Measurements from ENCODE around the gene SLC10A3. TPM values are rescaled to one million over a fixed set of nuclear protein-coding genes. Genes with fewer than 3 reads are reported as not detected.
"Not testable (repeated sequence)": the region's sequence is repeated elsewhere in the genome, so short reads cannot be mapped to it uniquely, and the experiment has no call there.

The SLC10A3 gene
- total RNA-seq, 1 donor from 2014 or later: 23.4 TPM

DNA sequence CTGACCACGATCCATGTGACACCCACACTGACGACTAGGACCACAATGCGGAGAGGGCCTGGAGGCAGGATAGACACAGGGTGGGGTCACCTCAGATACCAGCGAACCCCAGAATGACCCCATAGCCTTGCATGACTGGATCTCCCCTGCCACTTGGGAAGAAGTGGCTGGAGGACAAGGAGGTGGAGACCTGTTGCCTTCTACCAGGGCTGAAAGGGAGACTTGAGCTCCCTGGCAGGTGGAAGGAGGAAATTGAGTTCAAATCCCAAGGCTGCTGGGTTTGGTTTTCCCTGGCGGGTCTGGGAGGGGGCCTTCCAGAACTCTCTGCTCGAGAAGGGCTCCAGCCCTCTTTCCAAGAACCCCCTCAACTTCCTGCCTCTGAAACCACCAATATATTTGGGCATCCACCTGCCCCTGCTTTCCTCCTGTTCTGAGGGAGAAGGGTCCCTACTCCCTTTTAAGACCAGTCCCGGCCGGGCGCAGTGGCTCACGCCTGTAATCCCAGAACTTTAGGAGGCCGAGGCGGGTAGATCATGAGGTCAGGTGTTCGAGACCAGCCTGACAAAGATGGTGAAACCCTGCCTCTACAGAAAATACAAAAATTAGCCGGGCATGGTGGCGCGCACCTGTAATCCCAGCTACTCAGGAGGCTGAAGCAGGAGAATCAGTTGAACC, 22.6 kb upstream of the SLC10A3 start:
- intact Hi-C loops (cut with micrococcal nuclease): loop anchor here (10.0 kb wide), 1 partner anchor 788 kb away; the partner anchor contains the start of genes ABCD1 and BCAP31

DNA sequence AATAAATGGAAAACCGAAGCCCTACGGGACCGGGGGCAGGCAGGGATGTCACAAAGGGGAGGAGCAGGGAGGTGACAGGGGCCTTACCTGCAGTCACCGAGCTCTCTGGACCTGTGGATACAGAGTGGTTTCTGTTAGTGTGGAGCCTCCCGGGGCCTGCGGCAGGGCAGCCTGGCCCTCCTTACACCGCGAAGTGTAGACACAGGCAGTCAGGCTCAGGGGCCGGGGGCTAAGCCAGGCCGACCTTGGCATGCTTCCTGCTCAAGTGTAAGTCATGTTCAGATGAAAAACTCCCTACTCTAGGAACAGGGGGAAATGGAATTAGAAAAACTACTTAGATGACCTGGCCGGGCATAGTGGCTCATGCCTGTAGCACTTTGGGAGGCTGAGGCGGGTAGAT, 21.3 kb upstream of the SLC10A3 start:
- intact Hi-C loops (cut with micrococcal nuclease): loop anchor here (10.0 kb wide), 1 partner anchor 787 kb away; the partner anchor contains the start of genes ABCD1 and BCAP31

- intact Hi-C loops (cut with micrococcal nuclease): no loop called here
These were observed 19.0 kb upstream of the SLC10A3 start for GRCh38 chrX:154509455-154509854.

- intact Hi-C loops (cut with micrococcal nuclease): no loop called here
These were observed 17.9 kb upstream of the SLC10A3 start for GRCh38 chrX:154508384-154508745.

GRCh38 chrX:154507673-154508383, 17.4 kb upstream of the SLC10A3 start:
- intact Hi-C loops (cut with micrococcal nuclease): no loop called here

DNA sequence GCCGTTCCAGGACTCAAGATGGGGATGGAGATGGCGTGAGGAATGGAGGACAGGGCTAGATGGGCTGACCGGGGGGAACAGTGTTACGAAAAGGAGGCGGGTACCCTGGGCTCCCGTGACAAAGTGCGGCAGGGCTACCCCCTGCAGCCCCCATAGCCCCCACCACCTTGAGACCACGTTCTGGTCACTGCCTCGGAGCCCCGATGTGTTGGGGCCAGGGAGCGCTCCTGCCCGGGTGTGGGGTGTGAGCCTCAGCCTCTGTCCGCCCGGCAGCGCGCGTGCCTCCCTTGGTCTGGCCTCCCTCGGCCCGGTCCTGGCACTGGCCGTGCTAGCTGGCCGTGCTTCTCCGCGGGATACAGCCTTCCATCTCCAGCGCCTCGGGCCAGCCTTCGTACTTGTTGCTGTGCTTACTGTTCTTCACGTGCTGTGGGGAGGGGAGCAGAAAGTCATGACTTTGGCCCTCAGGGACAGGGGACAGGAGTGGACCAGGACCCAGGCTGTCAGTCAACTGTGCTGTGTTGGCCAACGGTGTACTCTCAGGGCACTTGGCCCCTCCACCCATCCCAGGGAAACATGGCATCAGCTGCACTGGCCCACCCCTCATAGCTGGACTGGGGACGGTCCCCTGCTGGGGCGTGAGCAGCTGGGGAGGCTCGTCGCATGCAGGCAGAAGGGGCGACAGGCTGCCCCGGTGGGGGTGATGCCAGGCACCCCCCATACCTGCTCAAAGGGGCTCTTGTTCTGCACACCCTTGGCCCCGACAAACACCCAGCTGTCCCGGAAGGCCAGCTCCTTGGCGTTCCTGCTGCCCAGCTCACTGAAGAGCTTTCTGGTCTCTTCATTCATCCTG, 16.3 kb upstream of the SLC10A3 start:
- intact Hi-C loops (cut with micrococcal nuclease): no loop called here

- intact Hi-C loops (cut with micrococcal nuclease): no loop called here
These were observed 15.3 kb upstream of the SLC10A3 start for GRCh38 chrX:154505734-154506133.

GRCh38 chrX:154502989-154503388, 12.6 kb upstream of the SLC10A3 start:
- intact Hi-C loops (cut with micrococcal nuclease): no loop called here

DNA sequence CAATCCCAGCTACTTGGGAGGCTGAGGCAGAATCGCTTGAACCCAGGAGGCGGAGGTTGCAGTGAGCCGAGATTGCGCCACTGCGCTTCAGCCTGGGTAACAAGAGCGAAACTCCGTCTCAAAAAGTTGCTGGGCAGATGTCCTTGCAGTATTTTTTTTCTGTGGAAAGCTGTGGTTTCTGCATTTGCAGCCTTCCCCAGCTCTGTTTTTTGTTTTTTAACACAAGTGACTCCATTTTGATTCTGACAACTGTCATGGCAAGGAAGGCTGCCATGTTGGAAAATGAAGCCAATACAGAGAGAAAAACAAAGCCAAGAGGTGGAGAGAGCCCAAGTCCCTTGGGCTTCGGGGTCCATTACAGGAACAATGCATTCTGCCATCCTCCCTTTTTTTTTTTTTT, 11.7 kb upstream of the SLC10A3 start:
- intact Hi-C loops (cut with micrococcal nuclease): no loop called here

GRCh38 chrX:154501423-154501822, 11.0 kb upstream of the SLC10A3 start:
- intact Hi-C loops (cut with micrococcal nuclease): not testable (repeated sequence)

DNA sequence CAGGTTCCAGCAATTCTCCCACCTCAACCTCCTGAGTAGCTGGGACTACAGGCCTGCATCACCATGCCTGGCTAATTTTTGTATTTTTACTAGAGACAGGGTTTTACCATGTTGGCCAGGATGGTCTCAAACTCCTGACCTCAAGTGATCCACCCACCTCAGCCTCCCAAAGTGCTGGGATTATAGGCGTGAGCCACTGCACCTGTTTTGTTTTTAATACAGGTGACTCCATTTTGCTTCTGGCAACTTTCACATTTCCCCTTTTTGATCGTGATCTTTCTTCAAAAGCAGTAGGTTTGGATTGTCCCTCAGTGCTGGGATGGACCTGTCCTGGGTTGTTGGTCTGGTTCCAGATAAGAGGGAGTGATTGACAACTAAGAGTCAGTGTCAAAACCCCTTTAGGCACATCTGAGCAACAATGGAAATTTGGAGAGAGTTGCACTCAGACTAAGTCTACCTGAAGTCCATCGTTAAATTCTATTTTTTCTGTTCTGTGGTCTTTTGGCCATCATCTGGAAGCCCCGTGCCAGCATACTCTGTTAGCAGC, 6.2 kb upstream of the SLC10A3 start:
- intact Hi-C loops (cut with micrococcal nuclease): not testable (repeated sequence)

- intact Hi-C loops (cut with micrococcal nuclease): no loop called here
These were observed 5.1 kb upstream of the SLC10A3 start for GRCh38 chrX:154495472-154495922.

DNA sequence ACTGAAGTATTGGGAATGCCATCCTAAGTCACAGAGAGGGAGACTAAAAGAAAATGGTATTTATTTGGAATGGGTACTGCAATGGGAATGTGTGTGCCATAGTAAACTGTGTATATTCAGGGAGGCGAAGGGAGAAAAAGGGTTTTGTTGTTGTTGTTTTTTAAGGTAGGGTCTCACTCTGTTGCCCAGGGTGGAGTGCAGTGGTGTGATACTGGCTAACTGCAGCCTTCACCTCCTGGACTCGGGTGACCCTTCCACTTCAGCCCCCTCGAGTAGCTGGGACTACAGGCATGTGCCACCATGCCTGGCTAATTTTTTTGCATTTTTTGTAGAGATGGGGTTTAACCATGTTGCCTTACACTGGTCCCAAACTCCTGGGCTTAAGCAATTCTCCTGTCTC, 4.3 kb upstream of the SLC10A3 start:
- intact Hi-C loops (cut with micrococcal nuclease): no loop called here

DNA sequence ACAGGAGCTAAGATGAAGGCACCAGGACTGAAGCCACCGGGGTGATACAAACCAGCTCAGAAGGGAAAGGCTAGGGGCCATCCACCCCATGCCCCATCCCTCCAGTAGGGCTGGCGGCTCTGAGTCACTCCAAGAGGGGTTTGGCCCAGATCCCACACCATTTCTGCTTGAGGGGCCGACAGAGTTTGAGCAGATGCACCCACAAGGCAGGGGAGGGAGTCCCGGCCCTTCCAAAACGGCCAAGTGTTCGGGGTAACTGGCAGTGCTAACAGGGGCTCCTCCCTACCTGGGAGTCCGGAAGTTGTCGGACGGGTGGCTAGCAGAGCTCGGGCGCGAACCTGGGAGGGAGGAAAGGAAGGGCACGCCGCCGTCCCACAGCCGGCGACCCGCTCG, 412 bp downstream of the SLC10A3 start:
- intact Hi-C loops (cut with micrococcal nuclease): loop anchor here (1.0 to 2.0 kb wide), 7 partner anchors 11 to 392 kb away; partner anchors contain the start of genes ATP6AP1, FAM3A, GDI1 and IKBKG

DNA sequence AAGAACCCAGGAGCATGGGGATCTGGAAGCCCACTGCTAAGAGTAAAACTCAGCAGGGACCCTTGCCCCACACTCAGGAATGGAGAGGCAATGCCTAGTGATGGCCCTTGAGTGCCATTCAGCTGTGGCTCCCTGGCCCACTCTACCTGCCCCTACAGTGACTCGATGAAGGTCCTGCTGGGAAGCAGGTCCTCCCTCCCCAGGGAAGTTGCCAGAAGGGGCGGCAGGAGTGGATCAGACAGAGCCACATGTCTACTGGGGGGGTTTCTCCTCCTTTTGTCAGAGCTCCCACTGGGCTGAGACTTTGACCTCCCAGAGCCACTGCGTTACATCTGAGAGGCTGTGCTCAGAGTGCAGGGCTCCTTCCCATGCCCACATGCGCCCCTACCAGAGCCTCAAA, 1.2 kb downstream of the SLC10A3 start:
- intact Hi-C loops (cut with micrococcal nuclease): no loop called here

GRCh38 chrX:154488336-154489075, 1.9 kb downstream of the SLC10A3 start:
- intact Hi-C loops (cut with micrococcal nuclease): no loop called here

DNA sequence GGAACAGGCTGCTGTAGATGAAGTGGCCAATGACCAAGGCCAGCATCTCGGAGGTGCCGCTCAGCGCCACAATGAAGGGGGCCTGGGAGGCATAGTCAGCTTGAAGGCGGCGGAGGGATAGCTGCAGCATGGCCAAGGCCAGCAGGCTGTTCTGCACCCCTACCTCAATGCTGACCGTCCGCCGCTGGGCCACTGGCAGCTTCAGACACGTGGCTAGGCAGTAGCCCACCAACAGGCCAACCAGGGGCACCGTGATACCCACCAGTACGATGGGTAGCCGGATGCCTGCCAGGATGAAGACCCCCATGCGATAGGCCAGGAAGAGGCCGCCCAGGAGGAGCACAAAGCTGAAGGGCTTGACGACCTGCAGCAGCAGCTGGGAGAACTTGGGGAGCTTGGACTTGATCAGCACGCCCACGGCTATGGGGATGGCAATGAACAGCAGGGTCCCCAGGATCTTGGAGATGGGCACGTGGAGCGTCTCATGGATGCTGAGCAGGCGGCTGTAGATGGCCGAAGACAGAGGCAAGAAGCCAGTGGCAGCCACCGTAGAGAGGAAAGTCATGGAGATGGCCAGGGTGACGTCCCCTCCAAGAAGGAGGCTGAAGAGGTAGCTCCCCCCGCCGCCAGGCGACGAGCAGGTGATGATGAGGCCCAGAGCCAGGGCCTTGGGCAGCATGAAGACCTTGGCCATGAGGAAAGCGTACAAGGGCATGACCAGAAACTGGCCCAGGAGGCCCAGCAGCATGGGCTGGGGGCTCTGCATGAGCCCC, 2.7 kb downstream of the SLC10A3 start:
- intact Hi-C loops (cut with micrococcal nuclease): no loop called here

DNA sequence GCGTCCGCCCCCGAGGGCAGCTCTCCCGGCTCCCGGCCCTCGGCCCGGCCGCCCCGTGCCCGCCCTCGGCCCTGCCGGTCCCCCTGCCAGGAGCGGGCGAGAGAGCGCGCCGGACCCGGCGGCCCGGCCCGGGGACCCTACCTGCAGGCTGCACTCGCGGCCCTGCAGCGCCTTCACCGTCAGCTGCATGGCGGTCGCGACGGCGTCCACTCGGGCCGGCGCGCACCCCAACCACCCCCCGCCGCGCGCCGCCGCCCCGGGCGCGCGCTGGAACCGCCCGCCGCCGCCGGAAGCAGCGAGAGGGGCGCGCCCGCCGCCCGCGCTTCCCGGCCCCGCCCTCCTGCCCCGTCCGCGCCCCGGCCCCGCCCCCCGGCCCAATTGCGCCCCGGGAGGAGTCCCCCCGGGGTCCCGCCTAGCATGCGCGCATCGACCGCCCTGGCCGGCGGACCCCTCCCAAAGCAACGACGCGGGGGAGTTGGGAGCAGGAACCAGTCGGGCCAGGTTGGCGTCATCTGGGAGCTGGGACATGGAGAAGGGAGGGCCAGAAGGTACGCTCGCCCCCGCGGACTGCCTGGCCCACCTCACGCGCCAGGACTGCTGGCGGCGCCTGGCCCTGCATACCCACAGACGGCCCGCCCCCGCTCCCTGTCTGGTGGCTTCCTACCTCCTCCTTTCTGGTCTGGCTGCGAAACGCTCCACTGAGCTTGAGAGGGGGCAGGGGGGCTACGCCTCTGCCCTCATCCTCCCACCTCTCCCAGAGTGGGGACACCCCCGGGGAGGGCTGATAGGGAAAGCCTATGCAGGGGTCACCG, 3.8 kb downstream of the SLC10A3 start, which contains the start of gene UBL4A:
TSS of gene UBL4A (minus strand) at position 220 of the 812 bp plus-strand sequence. CDS start at position 189, 31 bp downstream.
- intact Hi-C loops (cut with micrococcal nuclease): no loop called here

DNA sequence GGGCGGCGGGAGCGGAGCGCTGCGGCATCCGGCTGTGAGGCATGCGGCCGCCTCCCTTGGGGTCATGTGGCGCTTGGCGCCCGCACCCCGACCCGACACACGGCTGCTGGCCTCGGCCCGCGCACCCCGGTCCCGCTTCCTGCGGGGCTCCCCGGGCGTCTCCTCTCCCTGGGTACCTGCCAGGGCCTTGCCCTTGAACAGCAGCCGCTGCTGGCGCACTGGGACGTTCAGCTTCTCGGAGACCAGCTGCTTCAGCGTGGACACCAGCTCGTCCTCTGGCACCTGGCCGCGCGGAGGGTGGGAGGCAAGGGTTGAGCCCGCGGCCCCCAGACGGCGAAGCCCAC, 4.4 kb downstream of the SLC10A3 start:
- intact Hi-C loops (cut with micrococcal nuclease): no loop called here

Data from T-helper 1 cell treated with Interleukin-12 subunit alpha and Interleukin-12 subunit beta and Interleukin-4 antibody, amounts not matched to agents 30 ng/mL and 1 ng/mL, for 36 hours (primary cell).